DMS153 (cell line): ENCODE measurements around the gene DTD1.

Source experiments
- DNase-seq: peaks from one replicate; lab custom pipeline; 2025; lab: John Stamatoyannopoulos, UW

The DTD1 gene

GRCh38 chr20:18663932-18664331 lies 76.1 kb downstream of the DTD1 start:
- no peak for DNase-seq

GRCh38 chr20:18665135-18665534 lies 77.3 kb downstream of the DTD1 start:
- no peak for DNase-seq

- peak; percentile 92 for DNase-seq
Measured at GRCh38 chr20:18666803-18667415, 79.1 kb downstream of the DTD1 start.

DNA sequence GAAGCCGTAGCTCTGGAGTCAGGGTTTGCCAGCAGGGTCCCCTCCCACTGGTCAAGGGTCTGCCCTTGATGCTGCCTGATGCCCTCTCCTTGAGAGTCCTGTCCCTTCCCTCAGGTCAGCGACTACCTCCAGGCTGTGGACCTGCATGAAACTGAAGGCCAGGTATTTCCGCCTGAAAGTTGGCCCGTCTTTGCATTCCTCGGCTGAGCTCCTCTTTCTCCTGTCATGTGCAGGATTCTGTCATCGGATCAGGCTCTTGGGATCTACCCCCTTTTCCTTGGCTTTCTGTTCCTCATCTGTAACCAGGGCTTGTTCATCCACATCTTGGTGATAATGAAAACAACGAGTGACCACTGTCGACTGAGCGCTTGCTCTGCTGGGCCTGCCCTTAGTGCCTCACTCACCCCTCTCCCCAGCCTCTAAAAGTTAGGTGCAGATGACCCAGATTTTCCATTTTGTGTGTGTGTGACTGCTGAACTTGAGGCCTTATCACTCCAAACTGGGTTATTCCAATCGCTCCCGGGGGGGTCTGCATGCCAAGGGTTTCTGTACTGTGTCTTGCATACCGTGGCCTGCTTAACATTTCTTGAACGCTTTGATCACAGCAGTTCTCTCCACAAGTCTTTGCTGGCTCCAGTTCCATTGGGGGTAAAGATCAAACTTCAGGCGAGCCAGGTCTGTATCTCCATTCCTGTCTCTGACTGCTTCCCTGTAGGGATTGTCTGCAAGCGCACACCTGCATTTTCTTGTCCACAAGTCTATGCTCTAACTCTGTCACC lies 81.6 kb downstream of the DTD1 start:
- no peak for DNase-seq

- no peak for DNase-seq
Measured at GRCh38 chr20:18671203-18671710, 83.4 kb downstream of the DTD1 start.

DNA sequence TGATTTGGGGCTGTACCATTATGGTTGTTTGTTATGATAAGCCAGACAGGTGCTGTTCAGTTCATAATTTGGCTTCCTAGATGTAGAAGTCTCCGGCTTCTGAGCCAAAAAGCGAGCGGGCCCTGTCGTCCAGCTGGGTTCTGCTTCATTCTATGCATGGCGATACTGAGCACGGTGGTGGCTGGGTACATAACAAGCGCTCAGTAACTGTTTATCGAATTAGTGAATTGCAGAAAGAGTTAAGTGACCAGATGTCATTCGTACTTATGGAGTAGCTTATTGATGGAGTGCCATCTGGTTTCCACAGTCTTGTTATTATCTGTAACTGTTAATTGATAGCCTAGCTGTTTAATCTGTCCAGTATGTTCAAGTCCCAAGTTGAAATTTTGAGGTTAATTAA lies 85.0 kb downstream of the DTD1 start:
- peak; percentile 3 for DNase-seq

- no peak for DNase-seq
Measured at GRCh38 chr20:18676396-18676795, 88.5 kb downstream of the DTD1 start.

DNA sequence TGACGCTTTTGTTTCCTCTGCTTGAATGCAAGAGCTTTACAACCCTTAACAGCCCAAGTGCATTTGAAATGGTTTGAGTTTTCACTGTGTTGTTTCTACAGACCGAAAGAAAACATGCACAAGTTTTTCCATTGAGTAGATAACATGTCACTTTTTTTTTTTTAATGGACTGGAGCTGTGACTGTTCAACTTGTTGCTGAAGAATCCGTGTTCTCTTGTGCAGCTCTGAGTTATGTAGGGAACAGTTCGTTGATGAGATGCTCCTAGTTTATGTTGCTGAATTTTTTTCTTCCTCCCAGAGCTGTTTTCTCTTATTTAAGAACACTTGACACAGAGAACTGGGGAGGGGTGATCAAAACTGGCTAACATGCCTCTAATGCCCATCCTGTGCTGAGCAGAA lies 89.3 kb downstream of the DTD1 start:
- DNase-seq, result no peak

- peak; percentile 85 for DNase-seq
Measured at GRCh38 chr20:18678549-18679419, 90.9 kb downstream of the DTD1 start.

DNA sequence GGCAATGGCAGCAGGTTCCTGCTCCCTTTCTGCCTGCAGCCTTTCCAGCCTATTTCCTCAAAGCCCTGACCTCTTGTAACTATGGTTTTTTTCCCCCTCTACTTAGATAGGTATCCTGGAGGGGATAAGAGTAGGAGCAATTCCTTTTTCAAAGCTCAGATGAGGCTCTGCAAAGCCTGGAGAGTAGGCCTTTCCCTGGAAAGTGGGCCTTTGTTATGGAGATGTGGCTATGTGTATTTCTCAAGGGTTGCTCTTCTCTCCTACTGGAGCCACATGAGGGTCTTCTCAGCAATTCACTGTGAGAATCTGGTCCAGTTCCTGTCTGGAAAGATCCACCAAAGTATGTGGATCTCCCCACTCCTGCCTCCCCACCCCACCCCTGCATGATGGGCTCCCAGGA lies 96.0 kb downstream of the DTD1 start:
- DNase-seq, result no peak

DNA sequence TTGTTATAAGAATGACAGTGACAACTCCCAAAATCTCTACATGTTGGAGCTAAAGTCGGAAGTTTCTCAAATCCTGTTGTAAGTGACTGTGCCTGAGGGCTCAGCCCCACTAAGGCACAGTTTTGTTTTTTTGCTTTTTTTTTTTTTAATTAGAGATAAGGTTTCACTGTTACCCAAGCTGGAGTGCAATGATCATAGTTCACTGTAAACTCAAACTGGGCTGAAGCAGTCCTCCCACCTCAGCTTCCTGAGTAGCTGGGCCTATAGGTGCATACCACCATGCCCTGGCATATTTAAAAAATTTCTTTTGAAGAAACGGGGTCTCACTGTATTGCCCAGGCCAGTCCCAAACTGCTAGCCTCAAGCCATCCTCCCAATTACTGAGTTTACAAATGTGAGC lies 96.9 kb downstream of the DTD1 start:
- no peak for DNase-seq

GRCh38 chr20:18685406-18685805 lies 97.6 kb downstream of the DTD1 start:
- no peak for DNase-seq

DNA sequence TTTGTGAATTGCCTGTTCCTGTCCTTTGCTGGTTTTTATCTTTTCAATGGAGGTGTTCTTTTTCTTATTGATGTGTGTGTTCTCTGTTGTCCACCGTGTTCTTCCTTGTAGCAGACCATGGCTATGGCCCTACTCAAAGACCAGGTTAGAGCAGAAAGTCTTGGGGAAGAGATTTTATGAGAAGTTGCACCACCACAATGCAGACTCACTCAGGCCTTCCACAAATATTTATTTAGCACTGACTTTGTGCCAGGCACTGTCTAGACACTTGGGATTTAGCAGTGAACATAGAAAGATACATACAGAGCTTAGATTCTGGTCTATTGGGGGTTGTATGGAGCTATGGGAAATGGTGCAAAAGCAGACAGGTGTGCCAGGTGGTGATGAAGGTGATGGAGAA lies 98.8 kb downstream of the DTD1 start:
- no peak for DNase-seq

DNA sequence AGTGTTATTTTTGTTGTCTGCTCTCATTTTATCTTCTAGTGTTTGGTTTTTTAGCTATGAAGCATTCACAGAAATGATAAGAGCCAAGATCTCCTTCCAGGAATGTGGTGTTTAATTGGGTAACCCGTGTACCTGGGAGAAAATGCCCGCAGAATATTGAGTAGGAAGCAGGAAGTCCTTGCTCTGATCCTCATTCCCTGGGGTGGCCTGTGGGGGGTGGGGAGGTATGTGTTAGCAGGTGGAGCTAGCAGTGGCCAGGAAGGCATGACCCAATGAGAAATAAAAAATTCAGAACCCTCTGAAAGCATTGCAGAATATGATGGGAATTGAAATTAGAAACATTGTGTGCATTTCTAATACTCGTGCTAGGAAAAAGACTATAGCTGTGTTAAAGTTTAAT lies 100.8 kb downstream of the DTD1 start:
- no peak for DNase-seq

DNA sequence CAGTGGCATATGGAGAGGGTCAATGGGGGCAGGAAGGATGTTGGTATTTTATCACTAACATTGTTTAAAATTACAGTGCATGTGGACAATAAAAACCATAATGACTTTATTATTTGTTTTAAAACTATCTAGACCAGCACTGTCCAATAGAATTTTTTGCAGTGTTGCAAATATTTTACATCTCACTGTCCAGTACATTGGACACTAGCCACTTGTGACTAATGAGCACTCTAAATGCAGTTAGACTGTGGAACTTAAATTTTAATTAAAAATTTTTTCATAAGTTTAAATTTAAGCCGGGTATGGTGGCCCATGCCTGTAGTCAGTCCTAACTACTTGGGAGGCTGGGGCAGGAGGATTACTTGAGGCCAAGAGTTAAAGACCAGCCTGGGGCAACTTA lies 101.7 kb downstream of the DTD1 start:
- no peak for DNase-seq

DNA sequence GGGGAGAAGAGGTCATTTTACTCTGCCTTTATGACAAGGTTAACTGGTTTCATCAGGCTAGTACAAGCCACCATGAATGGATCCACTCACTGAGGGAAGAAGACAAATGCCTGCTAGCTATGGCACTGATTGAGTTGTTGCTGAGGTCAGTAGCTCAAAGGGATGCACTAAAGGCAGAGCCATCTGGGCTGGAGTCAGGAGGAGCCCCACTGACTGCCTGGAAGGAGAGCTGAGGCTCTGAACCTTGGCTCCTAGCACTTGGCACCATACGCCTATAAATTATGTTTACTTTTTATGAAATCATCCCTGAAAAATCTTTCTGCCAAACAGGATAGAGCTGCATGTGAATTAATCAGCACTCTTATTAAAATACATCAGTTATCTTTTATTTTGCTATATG lies 104.6 kb downstream of the DTD1 start:
- DNase-seq, result no peak

DNA sequence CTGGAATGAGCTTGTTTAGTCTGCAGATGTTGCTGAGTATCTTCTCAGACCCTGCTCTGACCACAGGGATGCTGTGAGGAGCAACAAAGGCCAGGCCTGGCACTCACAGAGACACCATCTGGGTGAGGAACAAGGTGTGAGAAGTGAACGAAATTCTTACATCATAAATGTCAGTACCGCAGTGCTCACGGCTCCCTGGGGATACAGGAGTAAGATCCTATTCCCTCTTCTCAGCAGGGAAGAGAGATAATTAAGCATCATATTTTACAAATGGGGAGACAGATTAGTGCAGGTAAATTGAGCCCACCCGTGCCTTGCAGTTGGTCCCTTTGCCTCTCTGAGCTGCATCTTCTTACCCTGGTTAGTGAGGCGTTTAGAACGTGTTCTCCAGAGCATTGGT lies 106.2 kb downstream of the DTD1 start:
- DNase-seq, result no peak

GRCh38 chr20:18695175-18695574 lies 107.3 kb downstream of the DTD1 start:
- DNase-seq, result no peak

- no peak for DNase-seq
Measured at GRCh38 chr20:18698735-18699380, 111.0 kb downstream of the DTD1 start.

DNA sequence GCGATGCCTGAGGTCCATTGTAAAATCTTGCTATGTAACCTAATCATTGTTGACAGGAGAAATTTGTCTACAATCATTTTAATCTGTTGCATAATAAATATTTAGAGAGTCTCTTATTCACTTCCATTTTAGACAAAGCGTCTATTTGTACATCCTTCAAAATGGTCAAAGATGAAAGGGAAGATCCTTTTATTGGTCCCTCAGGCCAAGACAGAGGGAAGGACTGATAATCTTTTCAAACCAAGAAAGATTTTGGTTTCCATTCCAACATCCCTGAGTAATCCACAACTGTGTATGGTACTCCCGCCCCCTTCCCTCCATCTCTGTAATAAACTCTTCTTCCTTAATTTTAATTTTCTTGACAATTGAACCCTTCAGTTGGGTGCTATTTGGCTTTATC lies 114.1 kb downstream of the DTD1 start:
- no peak for DNase-seq

DNA sequence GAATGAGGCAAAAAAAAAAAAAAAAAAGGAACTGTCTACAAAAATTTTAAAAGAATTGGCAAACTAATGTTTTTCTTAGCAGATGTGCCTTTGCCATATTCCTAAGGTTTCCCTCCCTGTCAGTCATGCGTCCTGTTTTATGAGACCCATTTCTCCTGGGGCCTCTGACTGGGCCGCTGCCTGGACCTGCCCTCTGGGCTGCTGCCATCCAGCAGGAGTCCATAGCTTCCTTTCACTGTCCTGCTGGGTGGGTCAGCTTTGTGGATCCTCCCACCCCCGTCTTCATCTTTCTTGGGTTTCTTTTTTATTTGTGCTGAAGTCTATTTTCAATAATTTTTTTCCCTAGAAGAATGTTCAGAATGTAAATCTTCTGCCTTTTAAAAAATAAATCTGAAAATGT lies 114.9 kb downstream of the DTD1 start:
- DNase-seq, result no peak

DNA sequence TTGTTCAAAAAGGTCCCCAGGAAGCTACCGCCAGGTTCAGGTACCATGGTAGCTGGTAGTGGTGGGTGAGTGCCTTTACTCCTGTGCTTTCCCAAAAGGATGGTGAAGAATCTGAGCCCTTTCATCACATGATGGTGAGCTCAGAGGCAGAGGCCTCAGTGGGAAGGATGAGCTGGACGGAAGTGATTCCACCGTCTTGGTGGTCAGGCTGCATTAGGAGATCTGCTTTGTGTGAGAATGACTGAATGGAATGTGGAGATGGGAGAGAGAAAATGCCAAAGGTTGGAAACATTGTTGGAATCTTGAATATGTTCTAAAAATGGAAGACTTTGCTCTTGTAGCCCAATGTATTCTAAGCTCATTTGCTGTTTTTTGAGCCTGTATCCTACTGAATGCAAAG lies 117.6 kb downstream of the DTD1 start:
- no peak for DNase-seq
